IMR-90 (cell line): Measurements from ENCODE around the gene PPM1L.

Experiments used
- BHLHE40 ChIP-seq: fragments of 150-350 bp; IDR thresholded peaks from 2 replicates; pipeline ENCODE4 v1.6.1; 2016; ENCODE audit warnings: mild to moderate bottlenecking, low read depth, low read length
- CEBPB ChIP-seq: IDR thresholded peaks from 2 replicates; pipeline ENCODE4 v1.6.1; 2012; ENCODE audit warnings: low read depth, low read length, improper control_type of control experiment
- CTCF ChIP-seq: conservative IDR thresholded peaks from 2 replicates; pipeline ENCODE4 v1.5.1; 2012; ENCODE audit warnings: mild to moderate bottlenecking, low read depth, low read length, improper control_type of control experiment
- FOS ChIP-seq: fragments of 150-350 bp; IDR thresholded peaks from 2 replicates; pipeline ENCODE4 v1.6.1; 2016; ENCODE audit warnings: low read depth, low read length
- MAFK ChIP-seq: IDR thresholded peaks from 2 replicates; pipeline ENCODE4 v1.6.1; 2012; ENCODE audit warnings: low read depth, low read length, improper control_type of control experiment
- MAZ ChIP-seq: IDR thresholded peaks from 2 replicates; pipeline ENCODE4 v1.6.1; 2012; ENCODE audit warnings: low read depth, mild to moderate bottlenecking, low read length, improper control_type of control experiment, moderate library complexity, borderline replicate concordance
- NFE2L2 ChIP-seq: fragments of 150-350 bp; IDR thresholded peaks from 2 replicates; pipeline ENCODE4 v1.6.1; 2016; ENCODE audit warnings: low read depth, mild to moderate bottlenecking, low read length
- POLR2A ChIP-seq: IDR thresholded peaks from 2 replicates; pipeline ENCODE4 v1.6.1; 2012; ENCODE audit warnings: mild to moderate bottlenecking, low read depth, low read length
- RAD21 ChIP-seq: IDR thresholded peaks from 2 replicates; pipeline ENCODE4 v1.6.1; 2012; ENCODE audit warnings: low read length, improper control_type of control experiment
- RCOR1 ChIP-seq: IDR thresholded peaks from 2 replicates; pipeline ENCODE4 v1.6.1; 2012; ENCODE audit warnings: mild to moderate bottlenecking, low read length, improper control_type of control experiment; ENCODE audit not compliant: insufficient replicate concordance
- RFX5 ChIP-seq: IDR thresholded peaks from 2 replicates; pipeline ENCODE4 v1.8.0; 2012; ENCODE audit warnings: low read depth, mild to moderate bottlenecking, low read length, moderate library complexity
- TF ChIP-seq, protein P1 (sequence below): fragments of 150-350 bp; IDR thresholded peaks from 2 replicates; pipeline ENCODE4 v1.6.1; 2017; ENCODE audit warnings: mild to moderate bottlenecking, antibody characterized with exemption, low read length, low read depth
- TF ChIP-seq, protein P2 (sequence below): fragments of 150-350 bp; IDR thresholded peaks from 2 replicates; pipeline ENCODE4 v1.6.1; 2016; ENCODE audit warnings: low read depth, mild to moderate bottlenecking, low read length, moderate library complexity, borderline replicate concordance

GRCh38 chr3:160990446-160990845, 234.4 kb downstream of the PPM1L start:
- no peak for TF ChIP-seq CTCF
- no peak for TF ChIP-seq MAFK
- TF ChIP-seq FOS: no peak
- no peak for TF ChIP-seq RCOR1
- no peak for TF ChIP-seq MAZ
- TF ChIP-seq, protein P1, sequence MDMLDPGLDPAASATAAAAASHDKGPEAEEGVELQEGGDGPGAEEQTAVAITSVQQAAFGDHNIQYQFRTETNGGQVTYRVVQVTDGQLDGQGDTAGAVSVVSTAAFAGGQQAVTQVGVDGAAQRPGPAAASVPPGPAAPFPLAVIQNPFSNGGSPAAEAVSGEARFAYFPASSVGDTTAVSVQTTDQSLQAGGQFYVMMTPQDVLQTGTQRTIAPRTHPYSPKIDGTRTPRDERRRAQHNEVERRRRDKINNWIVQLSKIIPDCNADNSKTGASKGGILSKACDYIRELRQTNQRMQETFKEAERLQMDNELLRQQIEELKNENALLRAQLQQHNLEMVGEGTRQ: no peak
- TF ChIP-seq RFX5: no peak
- no peak for TF ChIP-seq RAD21
- TF ChIP-seq, protein P2, sequence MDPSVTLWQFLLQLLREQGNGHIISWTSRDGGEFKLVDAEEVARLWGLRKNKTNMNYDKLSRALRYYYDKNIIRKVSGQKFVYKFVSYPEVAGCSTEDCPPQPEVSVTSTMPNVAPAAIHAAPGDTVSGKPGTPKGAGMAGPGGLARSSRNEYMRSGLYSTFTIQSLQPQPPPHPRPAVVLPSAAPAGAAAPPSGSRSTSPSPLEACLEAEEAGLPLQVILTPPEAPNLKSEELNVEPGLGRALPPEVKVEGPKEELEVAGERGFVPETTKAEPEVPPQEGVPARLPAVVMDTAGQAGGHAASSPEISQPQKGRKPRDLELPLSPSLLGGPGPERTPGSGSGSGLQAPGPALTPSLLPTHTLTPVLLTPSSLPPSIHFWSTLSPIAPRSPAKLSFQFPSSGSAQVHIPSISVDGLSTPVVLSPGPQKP: no peak
- TF ChIP-seq BHLHE40: no peak
- no peak for TF ChIP-seq POLR2A
- TF ChIP-seq CEBPB: no peak
- TF ChIP-seq NFE2L2: no peak
